Suprapubic skin (tissue), 4 donors: Measurements from ENCODE around the gene UCHL1.

Source experiments
- CTCF ChIP-seq, 2 donors: fragments of 200-600 bp in 1 of 2; fragments of 450-650 bp in 1 of 2; sonication (generic) in 1 of 2; IDR thresholded peaks; one replicate each; pipeline ENCODE4 v1.5.1; 2016 to 2019; ENCODE audit warnings: antibody characterized with exemption in 2 of 2, mild to moderate bottlenecking in 1 of 2, moderate library complexity in 1 of 2
- EP300 ChIP-seq: sonication (generic); formaldehyde crosslinking; IDR thresholded peaks from one replicate; pipeline ENCODE4 v1.6.1; 2017; ENCODE audit warnings: antibody characterized with exemption
- POLR2A ChIP-seq, 2 donors: fragments of 450-650 bp; IDR thresholded peaks; one replicate each; pipeline ENCODE4 v1.6.1; 2017; ENCODE audit warnings: antibody characterized with exemption in 2 of 2, mild to moderate bottlenecking in 2 of 2, moderate library complexity in 2 of 2
- POLR2AphosphoS5 ChIP-seq, 3 donors: sonication (generic); formaldehyde crosslinking; IDR thresholded peaks; one replicate each; pipeline ENCODE4 v1.6.1; 2017; ENCODE audit warnings: antibody characterized with exemption in 3 of 3

GRCh38 chr4:41207291-41207831 is 49.4 kb upstream of the UCHL1 start:
- TF ChIP-seq CTCF (IDR thresholded peaks at IDR 0.05) (no peak), POLR2A (IDR thresholded peaks at IDR 0.05) (no peak), POLR2AphosphoS5 (IDR thresholded peaks at IDR 0.05) (no peak), EP300 (no peak)
